Calu3 (cell line): ENCODE measurements around the gene PMS2. TPM values are rescaled to one million over a fixed set of nuclear protein-coding genes. Genes with fewer than 3 reads are reported as not detected.
"Not testable (repeated sequence)": the region's sequence is repeated elsewhere in the genome, so short reads cannot be mapped to it uniquely, and the experiment has no call there.

Experiments
- Bru-seq: library from RNA; stranded (reverse); fragments of 400-500 nt; gene quantifications from one replicate; lab custom pipeline; 2021; lab: Mats Ljungman, UMichigan
- BruChase-seq, 2 experiments: library from RNA; stranded (reverse); fragments of 400-500 nt; gene quantifications; one replicate each; lab custom pipeline; 2021; lab: Mats Ljungman, UMichigan
- BruUV-seq: library from RNA; stranded (reverse); fragments of 400-500 nt; replicated peaks from 2 replicates; lab custom pipeline; 2021; lab: Mats Ljungman, UMichigan
- CTCF ChIA-PET: fragments of 300-600 bp; sonication (Branson Sonifier 250); formaldehyde crosslinking; loops from one replicate; lab custom pipeline; 2022; ENCODE audit warnings: antibody characterized with exemption; lab: Charles Lee
- DNase-seq: peaks from one replicate; pipeline ENCODE4 v3.0.0; 2022
- H3K27ac Mint-ChIP-seq: one replicate; pipeline ENCODE4 v1.8.0; 2022; ENCODE audit warnings: mixed read lengths; ENCODE audit not compliant: unreplicated experiment
- H3K27me3 Mint-ChIP-seq: one replicate; pipeline ENCODE4 v1.8.0; 2022; ENCODE audit warnings: mixed read lengths; ENCODE audit not compliant: unreplicated experiment
- H3K36me3 Mint-ChIP-seq: one replicate; pipeline ENCODE4 v1.8.0; 2022; ENCODE audit warnings: mild to moderate bottlenecking, moderate library complexity, mixed read lengths; ENCODE audit not compliant: insufficient read depth, unreplicated experiment
- H3K4me1 Mint-ChIP-seq: one replicate; pipeline ENCODE4 v1.8.0; 2022; ENCODE audit warnings: mild to moderate bottlenecking, low read depth, mixed read lengths; ENCODE audit not compliant: unreplicated experiment
- H3K4me3 Mint-ChIP-seq: one replicate; pipeline ENCODE4 v1.8.0; 2022; ENCODE audit warnings: mild to moderate bottlenecking, low read depth, moderate library complexity, mixed read lengths; ENCODE audit not compliant: unreplicated experiment
- H3K9me3 Mint-ChIP-seq: one replicate; pipeline ENCODE4 v1.8.0; 2022; ENCODE audit warnings: low read depth, mixed read lengths; ENCODE audit not compliant: unreplicated experiment
- intact Hi-C: fragments of 100-400 bp; cut with micrococcal nuclease; formaldehyde crosslinking; loops from one replicate; pipeline ENCODE4 v1.10.0; 2022; ENCODE audit not compliant: unreplicated experiment
- long read RNA-seq: library from polyadenylated mRNA; stranded (forward); transcript quantifications from one replicate; pipeline ENCODE4 v2.0.0, GENCODE V29; 2022
- total RNA-seq: library from RNA; stranded (reverse); gene quantifications from 2 replicates; pipeline ENCODE4 v1.2.3, GENCODE V29; 2022
- TF ChIP-seq, protein P1 (sequence below): fragments of 200-600 bp; IDR thresholded peaks from one replicate; pipeline ENCODE4 v1.8.0; 2022; ENCODE audit warnings: antibody characterized with exemption; ENCODE audit not compliant: unreplicated experiment

Gene PMS2, protein sequence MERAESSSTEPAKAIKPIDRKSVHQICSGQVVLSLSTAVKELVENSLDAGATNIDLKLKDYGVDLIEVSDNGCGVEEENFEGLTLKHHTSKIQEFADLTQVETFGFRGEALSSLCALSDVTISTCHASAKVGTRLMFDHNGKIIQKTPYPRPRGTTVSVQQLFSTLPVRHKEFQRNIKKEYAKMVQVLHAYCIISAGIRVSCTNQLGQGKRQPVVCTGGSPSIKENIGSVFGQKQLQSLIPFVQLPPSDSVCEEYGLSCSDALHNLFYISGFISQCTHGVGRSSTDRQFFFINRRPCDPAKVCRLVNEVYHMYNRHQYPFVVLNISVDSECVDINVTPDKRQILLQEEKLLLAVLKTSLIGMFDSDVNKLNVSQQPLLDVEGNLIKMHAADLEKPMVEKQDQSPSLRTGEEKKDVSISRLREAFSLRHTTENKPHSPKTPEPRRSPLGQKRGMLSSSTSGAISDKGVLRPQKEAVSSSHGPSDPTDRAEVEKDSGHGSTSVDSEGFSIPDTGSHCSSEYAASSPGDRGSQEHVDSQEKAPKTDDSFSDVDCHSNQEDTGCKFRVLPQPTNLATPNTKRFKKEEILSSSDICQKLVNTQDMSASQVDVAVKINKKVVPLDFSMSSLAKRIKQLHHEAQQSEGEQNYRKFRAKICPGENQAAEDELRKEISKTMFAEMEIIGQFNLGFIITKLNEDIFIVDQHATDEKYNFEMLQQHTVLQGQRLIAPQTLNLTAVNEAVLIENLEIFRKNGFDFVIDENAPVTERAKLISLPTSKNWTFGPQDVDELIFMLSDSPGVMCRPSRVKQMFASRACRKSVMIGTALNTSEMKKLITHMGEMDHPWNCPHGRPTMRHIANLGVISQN
- total RNA-seq (32.6 and 33.2 TPM in 2 replicates), Bru-seq, nascent RNA (percentile 70 among the genes with signal in this experiment), BruChase-seq, experiment 1, labeled RNA remaining after a 6-hour chase (percentile 68 among the genes with signal in this experiment), BruChase-seq, experiment 2, labeled RNA remaining after a 2-hour chase (percentile 68 among the genes with signal in this experiment)
- long read RNA-seq, partial matches to known transcripts: 15 of 20 reads
- long read RNA-seq, other reads (novel, unspliced or antisense): 3 of 20 reads

DNA sequence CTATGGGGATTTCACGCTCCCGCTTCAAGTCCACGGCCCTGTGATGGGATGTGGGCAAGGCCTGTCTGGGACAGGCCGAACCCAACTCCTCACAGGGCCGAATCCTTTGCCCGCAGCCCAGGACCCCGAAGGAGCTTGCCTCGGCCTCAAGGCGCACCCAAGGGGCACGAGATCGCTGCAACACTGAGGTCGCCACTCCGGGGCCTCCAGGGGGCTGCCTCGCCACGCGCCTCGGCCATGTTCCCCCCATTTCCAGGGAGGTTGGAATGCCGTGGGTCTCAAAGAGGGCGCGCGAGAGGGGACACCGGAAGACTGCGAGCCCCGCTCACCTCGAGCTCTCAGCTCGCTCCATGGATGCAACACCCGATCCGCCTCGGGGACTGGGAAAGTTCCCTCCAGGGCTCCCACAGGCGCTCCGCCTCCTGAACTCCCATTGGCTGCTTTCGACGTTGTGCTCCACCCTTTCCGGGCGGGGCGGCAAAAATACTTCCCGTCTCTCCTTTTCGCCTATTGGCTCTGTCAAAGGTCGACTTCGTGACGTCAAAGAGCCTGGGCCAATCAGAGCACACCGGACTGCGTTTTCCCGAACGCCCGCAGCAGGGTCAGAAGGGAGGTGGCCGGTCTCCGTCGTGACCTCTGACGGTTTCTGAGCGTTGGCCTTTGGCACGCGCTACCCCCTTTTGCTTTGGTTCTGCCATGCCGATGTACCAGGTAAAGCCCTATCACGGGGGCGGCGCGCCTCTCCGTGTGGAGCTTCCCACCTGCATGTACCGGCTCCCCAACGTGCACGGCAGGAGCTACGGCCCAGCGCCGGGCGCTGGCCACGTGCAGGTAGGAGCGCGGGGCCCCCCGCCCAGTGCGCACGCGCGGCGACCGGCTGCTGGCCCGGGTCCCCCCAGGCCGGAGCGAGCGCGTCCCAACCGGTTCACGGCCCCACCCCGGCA lies at the start of gene PMS2, which contains the start of gene AIMP2:
PMS2 (minus strand) TSS at position 382 of the 944 bp plus-strand sequence; CDS start at position 352, 30 bp downstream.
AIMP2 (plus strand) TSS at position 605 of the 944 bp plus-strand sequence; CDS start at position 697, 92 bp downstream.
- H3K4me3 Mint-ChIP-seq: peak within 1 kb of the TSS; percentile 90
- CTCF ChIA-PET: interaction anchor here (0.5 to 4.9 kb wide), 5 partner anchors 11 to 367 kb away, joined by 3 to 22 read pairs (median 5); no protein-coding TSS in a partner anchor
- H3K27ac Mint-ChIP-seq: peak within 1 kb of the TSS; percentile 74
- H3K27me3 Mint-ChIP-seq: no peaks in the 10 kb centered on the region
- TF ChIP-seq, protein P1, sequence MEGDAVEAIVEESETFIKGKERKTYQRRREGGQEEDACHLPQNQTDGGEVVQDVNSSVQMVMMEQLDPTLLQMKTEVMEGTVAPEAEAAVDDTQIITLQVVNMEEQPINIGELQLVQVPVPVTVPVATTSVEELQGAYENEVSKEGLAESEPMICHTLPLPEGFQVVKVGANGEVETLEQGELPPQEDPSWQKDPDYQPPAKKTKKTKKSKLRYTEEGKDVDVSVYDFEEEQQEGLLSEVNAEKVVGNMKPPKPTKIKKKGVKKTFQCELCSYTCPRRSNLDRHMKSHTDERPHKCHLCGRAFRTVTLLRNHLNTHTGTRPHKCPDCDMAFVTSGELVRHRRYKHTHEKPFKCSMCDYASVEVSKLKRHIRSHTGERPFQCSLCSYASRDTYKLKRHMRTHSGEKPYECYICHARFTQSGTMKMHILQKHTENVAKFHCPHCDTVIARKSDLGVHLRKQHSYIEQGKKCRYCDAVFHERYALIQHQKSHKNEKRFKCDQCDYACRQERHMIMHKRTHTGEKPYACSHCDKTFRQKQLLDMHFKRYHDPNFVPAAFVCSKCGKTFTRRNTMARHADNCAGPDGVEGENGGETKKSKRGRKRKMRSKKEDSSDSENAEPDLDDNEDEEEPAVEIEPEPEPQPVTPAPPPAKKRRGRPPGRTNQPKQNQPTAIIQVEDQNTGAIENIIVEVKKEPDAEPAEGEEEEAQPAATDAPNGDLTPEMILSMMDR: no peak
- TSS peak; percentile 73 for BruUV-seq
- DNase-seq: peak; percentile 99
- intact Hi-C loops: no loop called here
- H3K4me1 Mint-ChIP-seq: peaks cover 54% of the 10 kb centered on the region
- H3K36me3 Mint-ChIP-seq: peaks cover 66% of the 10 kb centered on the region
- no peaks in the 10 kb centered on the region for H3K9me3 Mint-ChIP-seq

DNA sequence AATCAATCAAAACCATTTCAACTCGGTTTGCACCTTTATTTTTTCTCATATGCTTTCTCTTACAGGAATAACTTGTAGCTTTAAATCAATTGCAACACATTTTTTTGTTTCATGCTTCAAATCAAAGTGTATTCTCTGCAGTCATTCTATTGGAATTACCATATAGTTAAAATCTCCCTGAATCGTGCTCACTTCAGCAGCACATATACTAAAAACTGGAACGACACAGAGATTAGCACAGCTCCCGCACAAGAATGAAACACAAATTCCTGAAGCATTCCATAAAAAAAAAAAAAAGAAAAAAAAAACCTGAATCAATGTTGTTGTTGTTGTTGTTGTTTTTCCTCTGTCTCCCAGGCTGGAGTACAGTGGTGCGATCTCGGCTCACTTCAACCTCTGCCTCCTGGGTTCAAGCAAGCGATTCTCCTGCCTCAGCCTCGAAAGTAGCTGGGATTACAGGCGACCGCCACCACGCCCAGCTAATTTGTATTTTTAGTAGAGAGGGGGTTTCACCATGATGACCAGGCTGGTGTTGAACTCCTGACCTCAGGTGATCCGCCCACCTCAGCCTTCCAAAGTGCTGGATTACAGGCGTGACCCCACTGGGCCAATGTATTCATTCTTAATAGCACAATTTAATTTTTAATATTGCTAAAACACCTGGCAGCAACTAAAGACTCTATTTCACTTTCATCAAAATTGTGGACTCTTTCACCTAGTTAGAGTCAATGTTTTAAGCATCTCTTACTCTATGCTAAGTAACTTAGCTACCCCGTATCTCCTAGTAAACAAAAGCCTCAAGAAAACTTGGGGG lies 48.7 kb upstream of the PMS2 start:
- intact Hi-C loops: no loop called here
- H3K27me3 Mint-ChIP-seq: no peaks in the 10 kb centered on the region
- H3K4me1 Mint-ChIP-seq: peaks cover 13% of the 10 kb centered on the region
- H3K36me3 Mint-ChIP-seq: peaks cover 63% of the 10 kb centered on the region
- BruUV-seq: no TSS peak
- TF ChIP-seq, protein P1: no peak
- peak overlapping the region; percentile 87 for H3K27ac Mint-ChIP-seq
- H3K9me3 Mint-ChIP-seq: no peaks in the 10 kb centered on the region
- peak; percentile 17 for DNase-seq
- peak overlapping the region; percentile 87 for H3K4me3 Mint-ChIP-seq
- CTCF ChIA-PET: interaction anchor here (0.6 to 1.8 kb wide), 8 partner anchors 14 to 494 kb away, joined by 3 to 7 read pairs (median 3); partner anchors contain the start of genes AIMP2 and PMS2

DNA sequence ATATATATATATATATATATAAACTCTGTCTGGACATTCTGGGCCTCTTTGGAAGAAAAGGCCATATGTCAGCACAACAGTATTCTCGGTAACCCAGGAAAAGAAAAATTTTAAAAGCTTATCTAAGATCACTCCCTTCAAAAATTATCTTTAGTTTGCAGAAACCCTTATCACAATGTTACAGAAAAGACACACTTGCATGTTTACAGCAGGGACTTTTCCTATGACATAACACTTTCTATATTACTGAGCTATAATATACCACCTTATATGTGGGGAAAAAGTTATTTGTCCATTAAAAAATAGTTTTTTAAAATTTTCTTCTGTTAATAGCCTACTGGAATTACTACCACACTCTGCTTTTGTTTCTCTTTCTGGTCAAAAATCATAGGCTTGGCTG lies 47.8 kb upstream of the PMS2 start:
- CTCF ChIA-PET: interaction anchor here (0.6 to 1.8 kb wide), 5 partner anchors 15 to 179 kb away, joined by 3 to 7 read pairs (median 3); no protein-coding TSS in a partner anchor
- Mint-ChIP-seq H3K9me3 (no peaks in the 10 kb centered on the region), H3K4me3 (peak overlapping the region; percentile 87), H3K36me3 (peaks cover 72% of the 10 kb centered on the region), H3K27ac (no peak overlapping the region), H3K27me3 (no peaks in the 10 kb centered on the region), H3K4me1 (peaks cover 13% of the 10 kb centered on the region)
- TF ChIP-seq, protein P1: no peak
- DNase-seq: no peak
- BruUV-seq: no TSS peak
- intact Hi-C loops: no loop called here

DNA sequence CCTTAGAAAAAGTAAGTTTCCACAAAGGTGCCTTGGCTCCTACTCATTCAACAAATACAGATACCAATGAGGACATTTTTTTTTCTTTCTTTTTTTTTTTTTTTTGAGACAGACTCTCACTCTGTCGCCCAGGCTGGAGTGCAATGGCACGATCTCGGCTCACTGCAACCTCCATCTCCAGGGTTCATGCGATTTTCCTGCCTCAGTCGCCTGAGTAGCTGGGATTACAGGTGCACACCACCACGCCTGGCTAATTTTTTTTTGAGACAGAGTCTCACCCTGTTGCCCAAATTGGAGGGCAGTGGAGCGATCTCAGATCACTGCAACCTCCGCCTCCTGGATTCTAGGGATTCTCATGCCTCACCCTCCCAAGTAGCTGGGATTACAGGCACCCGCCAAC lies 42.3 kb upstream of the PMS2 start:
- DNase-seq, H3K27ac Mint-ChIP-seq, H3K9me3 Mint-ChIP-seq, BruUV-seq, CTCF ChIA-PET, H3K27me3 Mint-ChIP-seq, H3K4me3 Mint-ChIP-seq: not testable (repeated sequence)
- intact Hi-C loops: loop anchor here (5.0 kb wide), 1 partner anchor 39 kb away; no protein-coding TSS in a partner anchor
- H3K4me1 Mint-ChIP-seq: peaks cover 13% of the 10 kb centered on the region
- H3K36me3 Mint-ChIP-seq: peaks cover 83% of the 10 kb centered on the region
